HTR-8/SVneo (cell line): ENCODE measurements around the gene ACBD4.
"Not testable (repeated sequence)": the region's sequence is repeated elsewhere in the genome, so short reads cannot be mapped to it uniquely, and the experiment has no call there.

Experiments
- DNase-seq: peaks from one replicate; pipeline ENCODE4 v3.0.0; 2011; ENCODE audit warnings: low spot score, mixed read lengths; ENCODE audit not compliant: insufficient read length
- FAIRE-seq: peaks from 2 replicates; lab custom pipeline; 2011; peaks lifted over from hg19 to GRCh38; lab: Jason Lieb, UNC

The ACBD4 gene

GRCh38 chr17:45117334-45117733 lies 18.2 kb upstream of the ACBD4 start:
- FAIRE-seq (peak; percentile 87), DNase-seq (no peak)

- no peak for FAIRE-seq
- DNase-seq: no peak
Observed at GRCh38 chr17:45117848-45118646, 17.4 kb upstream of the ACBD4 start.

GRCh38 chr17:45118691-45119090 lies 16.8 kb upstream of the ACBD4 start:
- DNase-seq (no peak), FAIRE-seq (no peak)

GRCh38 chr17:45119964-45120363 lies 15.5 kb upstream of the ACBD4 start:
- FAIRE-seq (no peak), DNase-seq (no peak)

DNA sequence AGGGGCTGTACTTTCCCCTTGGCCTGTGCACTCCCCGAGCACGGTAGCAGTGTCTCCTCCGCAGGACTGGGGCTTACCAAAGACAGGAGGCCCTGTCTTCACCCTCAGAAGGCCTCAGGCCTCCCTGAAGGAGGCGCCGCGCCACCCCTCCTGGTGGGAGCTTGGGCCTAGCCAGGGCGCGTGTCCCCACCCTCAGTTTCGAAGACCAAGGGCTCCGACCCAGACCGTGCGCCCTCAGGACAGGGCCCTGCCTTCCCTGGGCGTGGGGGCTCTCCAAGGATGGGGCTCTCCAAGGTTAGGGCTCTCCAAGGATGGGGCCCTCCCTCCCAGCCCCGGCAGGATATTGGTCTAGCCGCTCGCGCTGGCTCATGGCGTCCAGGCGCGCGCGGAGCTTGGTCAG lies 14.9 kb upstream of the ACBD4 start:
- DNase-seq (no peak), FAIRE-seq (no peak)

- no peak for DNase-seq
- no peak for FAIRE-seq
Observed at GRCh38 chr17:45121055-45121454, 14.4 kb upstream of the ACBD4 start.

DNA sequence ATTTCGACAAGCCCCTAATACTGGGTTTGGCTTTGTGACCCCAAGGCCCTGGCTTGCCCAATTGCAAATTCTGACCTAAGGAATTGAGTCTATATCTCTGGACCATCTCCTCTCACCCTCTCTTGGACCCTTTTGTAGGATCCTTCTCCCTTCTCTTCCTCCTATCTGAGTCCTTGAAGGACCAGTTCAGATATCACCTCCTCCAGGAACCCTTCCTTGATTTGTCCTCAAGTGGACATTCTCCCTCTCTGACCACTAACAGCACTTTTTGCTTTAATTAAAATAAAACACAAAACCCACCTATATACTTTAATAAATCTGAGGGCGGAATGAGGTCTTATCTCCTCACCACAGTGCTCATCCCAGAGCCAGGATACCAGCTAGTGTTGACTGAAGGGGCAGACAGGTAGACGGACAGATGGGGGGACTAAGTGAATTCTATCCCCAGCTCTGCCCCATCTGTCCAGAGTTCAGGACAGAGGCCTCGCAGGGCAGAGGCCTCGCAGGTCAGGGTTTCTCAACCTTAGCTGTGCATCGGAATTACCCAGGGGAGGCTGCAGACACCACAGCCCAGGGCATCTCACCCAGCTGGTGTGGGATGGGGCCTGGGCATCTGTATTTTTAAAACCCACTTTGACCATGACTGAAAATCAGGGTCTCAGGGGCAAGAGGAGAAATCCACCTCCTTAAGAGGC lies 12.3 kb upstream of the ACBD4 start:
- FAIRE-seq: peak; percentile 78
- DNase-seq: no peak

DNA sequence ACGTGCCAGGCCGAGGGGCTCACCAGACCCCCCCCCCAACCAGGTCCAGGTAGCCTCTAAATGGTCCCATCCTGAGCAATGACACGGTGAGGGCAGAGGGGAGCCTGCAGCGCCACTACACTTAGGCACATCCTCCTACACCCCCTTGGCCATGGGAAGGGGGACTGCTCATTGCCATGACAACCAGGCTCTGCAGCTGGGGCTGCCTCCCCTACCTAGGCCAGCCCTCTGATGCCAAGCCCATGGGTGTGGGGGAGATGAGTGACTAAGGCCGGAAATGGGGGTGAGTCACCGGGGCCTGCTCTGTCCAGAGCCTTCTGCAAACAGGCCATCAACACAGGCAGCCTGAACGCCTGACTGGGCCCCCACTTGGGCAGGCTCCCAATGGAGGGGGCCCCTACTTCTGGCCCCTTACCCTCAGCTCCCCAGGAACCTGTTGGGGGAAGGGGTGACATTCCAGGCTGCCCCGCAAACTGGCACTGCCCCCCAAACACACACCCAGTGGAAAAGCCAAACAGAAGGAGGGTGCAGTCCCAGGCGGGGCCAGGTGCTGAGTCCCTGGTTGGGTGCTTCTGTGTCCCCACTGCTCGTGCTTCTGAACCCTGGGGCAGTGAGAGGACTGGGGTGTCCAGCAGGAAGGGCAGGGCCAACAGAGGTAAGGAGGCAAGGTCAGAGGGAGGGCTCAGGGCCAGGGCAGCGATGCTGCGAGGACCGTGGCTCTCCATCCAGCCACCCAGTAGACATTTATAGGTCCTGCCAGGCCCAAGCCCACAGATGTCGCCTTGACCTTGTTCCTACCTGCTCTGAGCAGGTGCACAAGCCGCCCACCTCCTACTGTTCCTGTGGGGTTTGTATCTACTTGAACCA lies 11.3 kb upstream of the ACBD4 start:
- DNase-seq (peak; percentile 99), FAIRE-seq (peak; percentile 99)

DNA sequence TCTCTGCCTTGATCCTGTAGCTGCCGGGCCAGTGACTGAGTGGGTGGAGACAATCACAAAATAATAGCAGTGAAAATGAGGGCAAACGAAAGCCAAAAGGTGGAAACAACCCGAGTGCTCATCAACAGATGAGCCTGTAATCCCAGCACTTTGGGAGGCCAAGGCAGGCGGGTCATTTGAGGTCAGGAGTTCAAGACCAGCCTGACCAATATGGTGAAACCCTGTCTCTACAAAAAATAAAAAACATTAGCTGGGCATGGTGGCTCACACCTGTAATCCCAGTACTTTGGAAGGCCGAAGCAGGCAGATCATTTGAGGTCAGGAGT lies 10.7 kb upstream of the ACBD4 start:
- not testable (repeated sequence) for FAIRE-seq, DNase-seq

DNA sequence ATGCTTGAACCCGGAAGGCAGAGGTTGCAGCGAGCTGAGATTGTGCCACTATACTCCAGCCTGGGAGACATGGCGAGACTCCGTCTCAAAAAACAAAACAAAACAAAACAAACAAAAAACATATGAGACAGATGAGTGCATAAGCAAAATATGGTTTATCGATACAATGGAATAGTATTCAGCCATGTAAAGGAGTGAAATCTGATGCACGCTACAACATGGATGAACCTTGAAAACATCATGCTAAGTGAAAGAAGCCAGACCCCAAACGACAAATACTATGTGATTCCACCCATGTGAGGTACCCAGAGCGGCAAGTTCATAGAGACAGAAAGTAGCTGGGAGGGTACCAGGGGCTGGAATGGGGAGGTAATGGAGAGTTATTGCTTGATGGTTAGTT lies 10.0 kb upstream of the ACBD4 start:
- peak; percentile 64 for FAIRE-seq
- no peak for DNase-seq

GRCh38 chr17:45127207-45127547 lies 8.3 kb upstream of the ACBD4 start:
- DNase-seq (no peak), FAIRE-seq (no peak)

DNA sequence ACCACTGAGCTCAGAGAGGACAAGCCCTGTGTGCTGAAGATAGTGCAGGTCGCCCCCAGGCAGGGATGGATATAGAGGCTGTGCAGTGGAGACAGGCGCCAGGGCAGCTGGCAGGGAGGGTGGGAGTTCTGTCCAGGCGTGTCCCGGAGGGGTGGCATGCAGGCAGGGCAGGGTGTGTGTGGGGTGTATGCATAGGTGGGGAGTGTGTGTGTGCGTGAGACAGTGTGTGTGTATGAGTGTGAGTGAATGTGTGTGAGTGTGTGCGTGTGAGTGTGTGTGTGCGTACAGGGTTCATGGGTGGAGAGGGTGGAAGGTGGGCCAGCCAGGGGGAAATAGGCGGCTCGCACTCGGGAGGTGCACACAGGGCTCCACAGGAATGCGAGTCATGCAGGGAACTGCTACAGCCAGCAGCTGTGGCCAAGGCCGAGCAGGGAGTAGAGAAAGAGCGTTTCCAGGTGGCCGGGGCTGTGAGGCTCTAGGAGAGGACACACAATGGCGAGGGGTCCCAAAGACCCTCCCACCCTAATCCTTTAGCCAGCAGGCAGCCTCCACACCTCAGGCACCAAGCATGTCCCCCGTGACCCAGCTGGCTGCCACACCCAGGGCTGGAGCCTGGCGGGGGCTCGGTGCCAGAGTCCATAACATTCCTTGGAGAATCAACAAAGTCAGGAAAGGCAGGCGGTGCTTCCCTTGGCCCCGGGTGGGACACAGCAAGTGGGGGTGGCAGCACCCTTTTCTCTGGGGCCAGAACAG lies 7.8 kb upstream of the ACBD4 start:
- peak; percentile 71 for DNase-seq

GRCh38 chr17:45128331-45128730 lies 7.2 kb upstream of the ACBD4 start:
- FAIRE-seq (no peak), DNase-seq (no peak)

More for the DNA sequence above, 7.8 kb upstream of the ACBD4 start:
- peak; percentile 99 for FAIRE-seq

- no peak for DNase-seq
- FAIRE-seq: no peak
Observed at GRCh38 chr17:45128989-45129388, 6.5 kb upstream of the ACBD4 start.

GRCh38 chr17:45129426-45129939 lies 6.0 kb upstream of the ACBD4 start:
- FAIRE-seq: no peak
- no peak for DNase-seq

- FAIRE-seq: peak; percentile 74
Observed at GRCh38 chr17:45129940-45130680, 5.4 kb upstream of the ACBD4 start.

GRCh38 chr17:45130681-45131615 lies 4.5 kb upstream of the ACBD4 start:
- FAIRE-seq: peak; percentile 77
- DNase-seq: no peak

More at GRCh38 chr17:45129940-45130680, 5.4 kb upstream of the ACBD4 start:
- no peak for DNase-seq

GRCh38 chr17:45131616-45132319 lies 3.7 kb upstream of the ACBD4 start:
- DNase-seq: no peak
- FAIRE-seq: peak; percentile 16
